ENCODE data around the gene SRBD1.

DNA sequence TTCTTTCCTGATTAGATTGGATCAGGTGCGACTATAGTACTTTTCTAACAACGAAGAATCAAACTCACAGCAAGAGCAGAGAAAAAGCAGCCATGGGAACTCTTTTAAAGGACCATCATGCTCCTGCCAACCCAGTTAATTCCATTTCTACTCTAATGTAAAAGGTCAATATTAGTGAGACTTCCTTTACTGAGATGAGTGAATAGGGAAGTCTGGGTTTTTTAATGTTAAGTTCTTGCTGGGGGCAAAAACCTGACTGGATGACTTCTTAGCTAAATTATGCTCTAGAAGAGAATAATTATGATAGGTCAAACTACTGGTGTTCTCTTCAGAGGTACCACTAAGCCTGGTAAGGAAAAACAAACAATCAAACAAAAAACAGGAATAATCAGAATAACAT lies 8.4 kb downstream of the SRBD1 start:
- TF ChIP-seq TAF1 (IDR thresholded peaks at IDR 0.05; ENCODE audit: low read depth, low read length) (no peak), POLR2AphosphoS5 (IDR thresholded peaks at IDR 0.05; ENCODE audit: low read depth, low read length) (no peak), POLR2A (IDR thresholded peaks at IDR 0.05; ENCODE audit: low read depth, low read length) (no peak), SPI1 (IDR thresholded peaks at IDR 0.05; ENCODE audit: low read depth, low read length) (no peak)
